LNCaP clone FGC (cell line): ENCODE data around the gene MYOG.

Experiments used
- DNase-seq: peaks from one replicate; pipeline ENCODE4 v3.0.0-alpha.2; 2011; ENCODE audit warnings: low read depth
- H3K4me3 ChIP-seq: 2 replicates; pipeline ENCODE4 v1.5.1; 2011; ENCODE audit warnings: mild to moderate bottlenecking, low read depth, low read length, control low read depth
- TF ChIP-seq, protein P1 (sequence below): IDR thresholded peaks from 2 replicates; pipeline ENCODE4 v1.5.1; 2012; ENCODE audit warnings: mild to moderate bottlenecking; ENCODE audit not compliant: control insufficient read depth, insufficient read depth; ENCODE audit errors: extremely low read depth

Gene MYOG

DNA sequence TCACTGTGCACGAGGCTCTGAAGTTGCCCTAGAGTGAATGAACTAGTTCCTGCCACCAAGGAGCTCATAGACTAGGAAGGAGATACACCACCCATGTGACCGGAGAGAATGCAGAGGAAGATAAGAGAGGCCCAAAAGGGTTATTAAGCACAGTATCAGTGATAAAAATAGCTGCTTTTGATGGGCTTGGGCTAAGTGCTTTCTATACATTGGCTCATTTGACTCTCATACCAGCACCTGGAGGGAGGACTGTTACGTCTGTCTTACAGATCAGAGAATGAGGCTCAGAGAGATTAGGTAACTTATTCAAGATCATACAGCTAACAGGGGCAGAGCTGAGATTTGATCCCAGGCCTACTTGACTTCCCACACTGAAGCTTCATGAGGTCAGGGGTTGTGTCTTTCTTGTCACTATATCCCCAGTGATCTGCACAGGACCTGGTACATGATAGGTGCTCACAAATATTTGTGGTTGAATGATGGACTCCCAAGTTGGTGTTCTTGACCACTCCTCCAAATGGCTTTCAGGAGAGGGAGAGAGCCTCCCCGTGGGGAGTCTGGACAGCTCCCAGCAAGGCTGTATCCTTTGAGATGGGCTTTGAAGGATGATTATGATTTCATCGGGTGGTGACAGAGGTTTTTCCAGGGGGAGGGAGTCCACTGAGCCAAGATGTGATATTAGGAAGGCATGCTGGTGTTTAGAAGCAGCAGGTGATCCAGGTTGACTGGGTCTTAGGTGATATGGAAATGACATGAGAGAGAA is 45.1 kb downstream of the MYOG start:
- no peak for DNase-seq
- no peak overlapping the region for H3K4me3 ChIP-seq
- TF ChIP-seq, protein P1, sequence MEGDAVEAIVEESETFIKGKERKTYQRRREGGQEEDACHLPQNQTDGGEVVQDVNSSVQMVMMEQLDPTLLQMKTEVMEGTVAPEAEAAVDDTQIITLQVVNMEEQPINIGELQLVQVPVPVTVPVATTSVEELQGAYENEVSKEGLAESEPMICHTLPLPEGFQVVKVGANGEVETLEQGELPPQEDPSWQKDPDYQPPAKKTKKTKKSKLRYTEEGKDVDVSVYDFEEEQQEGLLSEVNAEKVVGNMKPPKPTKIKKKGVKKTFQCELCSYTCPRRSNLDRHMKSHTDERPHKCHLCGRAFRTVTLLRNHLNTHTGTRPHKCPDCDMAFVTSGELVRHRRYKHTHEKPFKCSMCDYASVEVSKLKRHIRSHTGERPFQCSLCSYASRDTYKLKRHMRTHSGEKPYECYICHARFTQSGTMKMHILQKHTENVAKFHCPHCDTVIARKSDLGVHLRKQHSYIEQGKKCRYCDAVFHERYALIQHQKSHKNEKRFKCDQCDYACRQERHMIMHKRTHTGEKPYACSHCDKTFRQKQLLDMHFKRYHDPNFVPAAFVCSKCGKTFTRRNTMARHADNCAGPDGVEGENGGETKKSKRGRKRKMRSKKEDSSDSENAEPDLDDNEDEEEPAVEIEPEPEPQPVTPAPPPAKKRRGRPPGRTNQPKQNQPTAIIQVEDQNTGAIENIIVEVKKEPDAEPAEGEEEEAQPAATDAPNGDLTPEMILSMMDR, result no peak

DNA sequence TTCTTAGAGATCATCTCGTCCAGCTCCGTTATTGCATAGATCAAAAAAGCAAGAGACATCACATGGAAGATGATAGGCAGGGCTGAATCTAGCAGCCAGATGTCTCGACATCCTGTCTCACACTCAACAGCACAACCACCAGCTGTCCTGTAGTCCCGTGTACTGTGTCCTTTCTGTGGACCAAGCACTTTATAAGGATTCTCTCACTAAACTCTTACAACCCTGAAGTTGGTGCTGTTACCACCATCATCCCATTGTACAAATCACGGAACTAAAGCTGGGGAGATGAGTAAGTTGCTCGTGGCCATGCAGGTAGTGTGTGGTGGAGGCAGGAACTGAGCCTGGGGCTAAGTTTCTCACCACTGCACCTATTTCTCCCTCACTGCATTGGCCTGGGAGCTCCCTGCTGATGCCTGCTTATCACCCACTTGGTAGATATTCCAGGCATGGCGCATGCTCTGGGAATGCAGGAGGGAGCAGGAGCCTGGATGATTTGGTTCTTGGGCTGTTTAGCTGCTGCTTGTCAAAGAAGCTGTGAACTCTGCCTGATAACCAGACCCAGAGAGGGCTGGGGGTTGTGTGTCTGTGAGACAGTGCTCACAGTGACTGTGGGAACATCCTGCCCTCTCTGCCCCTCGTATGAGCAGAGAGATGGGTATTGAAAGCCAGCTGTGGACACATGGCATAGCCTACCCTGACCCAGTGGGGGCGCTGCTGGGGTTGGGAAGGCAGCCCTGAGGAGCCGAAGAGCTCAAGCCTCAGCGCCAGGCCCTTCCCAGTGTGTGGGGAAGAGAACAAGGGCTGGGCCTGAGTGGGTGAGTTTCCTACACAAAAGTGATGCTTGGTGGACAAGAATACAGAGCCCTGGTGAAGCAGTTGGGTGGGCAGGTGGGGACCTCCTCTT is 46.0 kb downstream of the MYOG start:
- DNase-seq, result no peak
- no peak overlapping the region for H3K4me3 ChIP-seq
- TF ChIP-seq, protein P1, result 0 out of 2 replicates have a peak, but pooled peaks have one; percentile 1

DNA sequence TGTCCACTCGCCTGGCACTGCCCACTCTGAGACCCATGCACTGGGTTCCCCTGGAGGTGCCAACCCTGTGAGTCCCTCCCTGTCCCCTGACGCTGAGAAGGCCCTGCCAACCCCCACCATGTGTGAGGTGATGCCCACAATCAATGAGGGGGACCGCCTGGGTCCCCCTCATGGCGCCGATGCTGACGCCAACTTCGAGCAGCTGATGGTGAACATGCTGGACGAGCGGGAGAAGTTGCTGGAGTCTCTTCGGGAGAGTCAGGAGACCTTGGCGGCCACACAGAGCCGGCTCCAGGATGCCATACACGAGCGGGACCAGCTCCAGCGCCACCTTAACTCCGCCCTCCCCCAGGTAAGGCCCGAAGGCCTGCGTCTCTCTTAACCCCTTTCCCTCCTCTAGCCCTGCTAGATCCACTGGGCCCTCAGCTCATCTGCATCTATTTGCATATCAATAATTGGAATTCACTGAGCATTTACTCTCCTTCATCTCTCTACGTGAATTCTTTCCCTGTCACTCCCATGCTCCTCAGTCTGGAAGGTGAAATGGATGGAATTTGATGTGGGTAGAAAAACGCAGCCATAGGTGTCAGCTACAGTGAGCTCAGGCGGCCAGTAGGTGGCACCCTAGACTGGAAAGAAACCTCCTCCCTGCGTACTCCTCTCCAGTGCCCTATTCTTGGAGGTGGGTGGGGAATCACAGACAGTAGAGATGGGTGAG is 46.8 kb downstream of the MYOG start:
- H3K4me3 ChIP-seq, result no peak overlapping the region
- peak; percentile 6 for DNase-seq
- TF ChIP-seq, protein P1, result peak; percentile 96

DNA sequence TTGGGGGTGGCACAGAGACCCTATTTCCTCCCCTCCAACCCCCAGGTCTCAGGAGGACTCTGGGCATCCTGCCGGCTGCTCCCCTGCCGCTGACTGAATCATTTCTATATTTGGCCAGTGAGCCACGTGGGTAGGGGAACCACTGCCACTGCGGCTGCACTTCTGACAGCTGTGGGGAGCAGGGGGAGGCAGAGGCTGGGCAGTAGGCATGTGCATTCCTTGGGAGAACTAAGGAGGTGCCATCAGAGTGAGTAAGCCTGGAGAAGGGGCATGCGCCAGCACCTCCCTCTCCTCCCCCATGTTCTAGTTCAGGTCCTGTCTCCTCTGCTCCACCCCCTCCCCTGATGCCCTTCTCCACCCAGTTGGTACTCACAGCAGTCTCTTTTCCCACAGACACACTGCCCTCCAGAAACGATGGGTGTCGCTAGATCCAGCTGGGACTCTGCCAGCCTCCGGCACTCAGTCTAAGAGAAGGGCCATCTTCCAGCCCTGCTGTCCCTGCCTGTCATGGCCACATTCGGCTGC is 47.5 kb downstream of the MYOG start:
- no peak for DNase-seq
- H3K4me3 ChIP-seq, result no peak overlapping the region
- TF ChIP-seq, protein P1, result peak; percentile 12; the same call in 1 of the 2 replicates

DNA sequence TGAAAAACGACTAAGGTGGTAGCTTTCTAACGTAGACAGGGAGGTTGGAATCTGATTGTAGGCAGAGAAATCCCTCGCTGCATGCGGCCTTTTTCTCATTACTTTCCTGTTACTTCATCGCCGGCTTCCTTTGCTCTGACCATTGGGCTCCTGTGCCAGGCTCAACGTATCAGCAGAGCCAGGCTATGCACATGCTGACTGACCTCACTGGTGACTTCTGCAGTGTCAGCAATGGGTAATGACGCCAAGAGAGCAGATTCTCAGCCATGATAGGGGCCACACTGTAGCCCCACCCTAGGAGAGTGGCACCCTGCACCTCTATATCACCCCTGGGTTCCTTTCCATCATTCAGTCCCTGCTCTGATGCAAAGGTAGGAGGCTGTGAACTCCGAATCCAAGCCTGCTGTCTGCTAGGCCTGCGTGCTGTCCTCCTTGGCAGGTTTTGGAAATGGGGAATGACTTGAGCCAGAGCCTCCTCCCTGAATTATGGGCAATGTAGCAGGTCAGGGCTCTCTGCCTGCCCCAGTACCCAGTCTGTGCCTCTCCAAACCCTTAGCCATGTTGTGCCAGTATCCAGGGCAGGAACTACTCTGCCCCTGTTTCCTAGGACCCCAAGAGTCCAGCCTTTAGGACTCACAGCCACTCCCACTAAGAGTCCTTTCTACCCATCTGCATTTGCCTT is 48.2 kb downstream of the MYOG start:
- TF ChIP-seq, protein P1, result no peak
- no peak overlapping the region for H3K4me3 ChIP-seq
- no peak for DNase-seq

DNA sequence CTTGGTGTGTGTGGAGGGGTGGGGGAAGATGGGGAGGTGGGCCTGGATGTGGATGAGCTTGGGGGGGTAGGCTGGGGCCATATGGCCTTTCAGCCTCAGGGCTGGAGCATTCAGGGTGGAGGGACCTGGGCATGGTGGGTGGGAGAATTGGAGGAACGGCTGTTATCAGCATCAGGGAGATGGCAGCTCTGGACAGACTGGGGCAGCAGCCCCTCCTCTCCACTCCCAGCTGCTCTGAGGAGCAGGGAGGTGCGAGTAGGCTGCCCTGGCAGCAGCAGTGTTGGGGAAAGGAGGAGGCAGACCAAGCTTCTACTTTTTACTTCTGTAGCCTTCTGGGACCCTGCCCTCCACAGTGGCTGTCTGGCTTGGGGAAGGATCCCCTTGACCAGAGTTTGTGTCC is 49.3 kb downstream of the MYOG start:
- TF ChIP-seq, protein P1, result no peak
- H3K4me3 ChIP-seq, result no peak overlapping the region
- DNase-seq, result no peak
